Muscle of back (tissue), 11 donors: ENCODE measurements around the gene CABP4. TPM values are rescaled to one million over a fixed set of nuclear protein-coding genes. Genes with fewer than 3 reads are reported as not detected.
A peak's percentile ranks its signal among the peaks of the same experiment; 100 is the strongest.

Experiments
- DNase-seq, 3 donors: peaks; one replicate each; pipeline versions ENCODE4 v3.0.0 to v3.0.0-alpha.2; 2013
- polyA plus RNA-seq, 10 donors: library from polyadenylated mRNA; unstranded; fragments of 120-200 nt; gene quantifications; one replicate each; pipeline ENCODE4 v1.2.1, GENCODE V29; 2013; ENCODE audit not compliant: insufficient read length in 10 of 10

The CABP4 gene
- polyA plus RNA-seq, 10 donors: 0.26 to 1.8 (median 0.94) TPM

DNA sequence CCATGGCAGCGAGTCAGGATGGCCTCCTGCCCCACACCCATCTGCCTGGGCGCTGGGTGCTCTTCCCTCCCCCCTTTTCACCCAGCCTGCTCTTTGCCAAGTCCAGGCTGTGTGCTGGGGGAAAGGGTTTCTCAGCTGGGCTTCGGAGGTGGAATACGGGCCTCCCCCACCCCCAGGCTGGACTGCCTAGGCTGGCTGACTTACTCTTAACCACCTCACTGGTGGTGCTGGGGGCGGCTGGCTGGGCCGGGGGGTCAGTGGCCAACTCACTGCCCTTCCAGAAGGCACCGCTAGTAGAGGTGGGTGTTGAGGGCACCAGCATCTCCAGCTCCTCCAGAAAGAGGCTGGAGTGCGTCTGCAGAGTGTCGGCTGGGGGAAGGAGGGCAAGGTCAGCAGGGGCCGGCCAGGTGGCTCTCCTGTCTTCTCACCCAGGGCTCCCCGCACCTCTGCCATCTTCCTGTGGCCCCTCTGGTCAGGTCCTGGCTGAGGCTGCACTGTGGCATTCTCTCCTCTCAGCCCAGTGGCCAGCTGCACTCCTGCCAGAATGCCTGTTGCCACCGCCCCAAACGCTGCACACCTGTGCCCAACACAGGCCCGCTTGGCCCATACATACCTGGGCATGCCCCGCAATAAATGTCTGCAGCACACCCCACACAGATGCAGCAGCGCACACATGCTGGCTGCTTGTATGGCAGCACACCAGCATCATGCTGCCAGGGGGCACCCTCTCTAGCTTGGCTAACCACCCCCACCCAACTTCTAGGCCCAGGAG lies 40.3 kb downstream of the CABP4 start:
- DNase-seq: no peak

DNA sequence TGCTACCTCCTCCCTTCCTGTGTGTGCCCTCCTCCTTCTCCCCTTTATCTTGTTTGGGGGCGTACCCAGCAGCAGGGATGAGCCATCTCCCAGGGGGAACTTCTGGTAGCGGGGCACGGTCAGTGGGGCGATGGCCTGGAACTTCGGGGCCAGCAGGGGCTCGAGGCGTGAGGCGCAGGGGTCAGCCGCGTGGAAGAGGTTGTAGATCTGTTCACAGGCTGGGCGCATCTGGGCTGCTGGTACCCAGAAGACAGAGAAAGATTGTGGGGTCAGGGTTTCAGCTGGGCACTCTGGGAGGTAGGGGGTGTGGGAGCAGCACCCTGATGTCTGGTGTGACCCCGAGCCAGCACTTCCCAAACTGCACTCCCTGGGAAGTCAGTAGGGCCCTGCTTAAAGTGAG lies 41.0 kb downstream of the CABP4 start:
- no peak for DNase-seq

DNA sequence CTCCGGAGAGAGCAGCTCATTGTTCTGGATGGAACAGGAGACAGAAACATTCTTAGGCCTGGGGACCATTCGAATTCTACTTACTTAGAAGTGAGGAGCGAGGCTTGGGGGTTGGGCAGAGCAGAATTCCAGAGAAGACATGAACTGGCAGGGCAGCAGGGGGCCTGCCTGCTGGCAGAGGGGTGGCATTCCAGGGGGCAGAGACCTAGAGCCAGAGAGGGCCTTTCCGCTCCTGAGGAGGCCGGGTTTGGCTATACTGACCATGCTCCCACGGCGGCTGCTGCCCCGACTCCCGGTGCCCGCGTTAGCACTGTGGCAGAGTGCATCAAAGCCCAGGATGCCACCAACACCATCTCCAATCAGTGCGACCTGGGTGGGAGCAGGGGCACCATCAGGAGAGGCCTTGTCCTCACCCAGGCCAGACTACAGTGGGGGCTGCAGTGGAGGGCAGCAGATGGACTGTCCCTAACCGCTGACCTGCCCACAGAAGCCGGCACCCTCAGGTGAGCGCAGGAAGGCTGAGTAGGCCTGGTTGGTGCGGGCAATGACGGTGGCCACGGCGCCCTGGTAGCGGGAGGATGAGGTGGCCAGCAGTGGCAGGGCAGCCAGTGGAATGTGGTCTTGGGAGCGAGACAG lies 42.6 kb downstream of the CABP4 start:
- no peak for DNase-seq

DNA sequence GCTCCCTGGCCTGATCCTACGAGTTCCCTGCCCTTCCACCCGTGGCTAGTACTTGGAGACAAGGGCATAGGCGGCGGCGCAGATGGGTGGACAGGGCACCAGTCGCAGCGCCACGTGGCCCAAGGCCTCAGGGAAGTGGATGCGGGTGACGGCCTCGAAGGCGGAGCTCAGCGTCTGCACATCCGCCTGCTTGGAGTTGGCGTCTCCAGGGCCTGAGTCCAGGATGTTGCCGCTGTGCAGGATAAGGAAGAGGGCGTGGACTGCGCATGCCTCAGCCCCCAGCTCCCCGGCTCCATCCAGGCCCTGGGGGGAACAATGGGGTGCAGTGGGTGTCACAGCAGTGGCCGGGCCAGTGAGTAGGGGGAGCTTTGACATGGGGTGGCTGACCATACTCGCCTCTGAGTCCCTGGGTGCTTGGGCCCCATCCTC lies 43.4 kb downstream of the CABP4 start:
- no peak for DNase-seq

DNA sequence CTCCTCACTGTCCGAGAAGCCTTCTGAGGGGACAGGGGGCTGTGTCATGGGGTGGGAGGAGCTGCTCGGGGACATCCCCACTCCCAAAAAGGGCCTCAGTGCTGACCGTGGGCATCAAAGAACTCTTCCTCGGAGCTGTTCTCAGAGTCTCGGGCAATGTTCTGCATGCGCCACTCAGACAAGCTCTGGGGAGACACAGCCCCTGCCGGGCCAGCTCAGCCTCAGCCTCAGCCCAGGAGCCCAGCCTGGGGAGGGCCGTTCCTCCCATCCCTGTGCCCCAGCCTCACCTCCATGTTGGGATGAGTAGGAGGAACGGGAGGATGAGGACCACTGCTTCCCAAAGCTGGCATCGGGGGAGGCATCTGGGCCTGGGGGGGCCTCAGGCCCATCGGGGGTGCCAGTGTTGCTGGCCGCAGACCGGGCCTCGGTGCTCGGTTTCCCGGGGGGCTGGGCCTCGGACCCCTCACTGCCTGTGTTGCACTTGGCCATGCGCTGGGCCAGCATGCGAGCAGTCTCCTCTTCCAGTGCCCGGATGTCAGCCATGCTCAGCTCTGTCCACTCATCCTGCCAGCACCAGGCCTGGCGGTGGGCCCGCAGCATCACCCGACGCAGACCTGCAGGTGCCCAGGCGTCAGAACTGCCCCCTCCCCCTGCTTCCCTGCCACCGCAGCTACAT lies 44.8 kb downstream of the CABP4 start:
- no peak for DNase-seq

DNA sequence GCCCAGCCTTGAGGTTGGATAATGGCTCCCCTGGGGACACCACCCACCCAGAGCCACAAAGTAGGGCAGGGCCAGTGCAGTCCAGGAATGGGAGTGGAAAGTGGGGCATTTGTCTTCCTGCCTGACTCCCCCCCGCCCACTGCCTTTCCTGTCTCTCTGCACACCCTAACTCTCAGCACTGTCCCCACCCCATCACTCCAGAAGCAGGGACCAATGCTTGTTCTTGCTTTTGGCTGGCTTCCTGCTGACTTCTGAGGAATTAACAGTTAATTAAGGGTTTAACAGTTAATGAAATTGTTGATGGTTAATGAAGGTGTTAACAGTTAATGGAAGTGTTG lies 45.3 kb downstream of the CABP4 start:
- DNase-seq: no peak

DNA sequence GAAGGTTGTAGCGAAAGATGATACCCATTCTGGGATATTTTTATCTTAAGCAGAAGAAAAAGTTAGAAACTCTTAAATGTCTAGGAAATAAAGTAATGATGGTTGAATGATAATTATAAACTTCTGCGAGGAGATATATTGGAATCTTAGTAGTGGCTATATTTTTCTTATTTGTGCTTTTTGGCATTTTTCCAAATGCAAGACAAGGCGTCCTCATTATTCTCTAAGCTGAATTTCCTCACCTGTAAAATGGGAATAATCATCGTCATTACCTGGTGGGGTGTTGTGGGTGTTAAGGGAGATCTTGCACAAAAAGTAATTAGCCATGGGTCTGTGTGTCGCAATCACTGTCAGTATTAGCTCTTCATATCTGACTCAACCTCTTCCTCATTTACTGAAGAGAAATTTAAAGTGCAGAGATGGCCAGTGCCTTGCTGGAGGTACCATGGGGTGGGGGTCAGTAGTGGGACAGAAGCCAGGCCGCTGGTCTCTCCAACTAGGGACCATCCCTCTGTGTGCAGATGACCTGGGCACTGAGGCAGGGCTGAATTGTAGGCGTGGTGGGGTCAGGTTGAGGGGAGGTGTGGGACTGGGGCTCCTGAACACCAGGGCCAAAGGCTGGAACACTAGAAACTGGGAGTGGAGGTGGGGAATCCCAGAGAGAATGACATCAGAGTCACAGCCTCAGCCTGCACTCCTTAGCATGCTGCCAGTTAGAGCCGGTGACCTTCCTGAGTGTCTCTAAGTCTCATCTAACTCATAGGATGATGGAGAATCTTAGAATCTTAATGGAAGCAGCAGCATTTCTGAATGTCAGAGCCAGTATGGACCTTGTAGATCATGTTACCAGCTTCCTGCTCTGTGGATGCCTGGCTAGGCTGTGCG lies 45.9 kb downstream of the CABP4 start:
- no peak for DNase-seq

DNA sequence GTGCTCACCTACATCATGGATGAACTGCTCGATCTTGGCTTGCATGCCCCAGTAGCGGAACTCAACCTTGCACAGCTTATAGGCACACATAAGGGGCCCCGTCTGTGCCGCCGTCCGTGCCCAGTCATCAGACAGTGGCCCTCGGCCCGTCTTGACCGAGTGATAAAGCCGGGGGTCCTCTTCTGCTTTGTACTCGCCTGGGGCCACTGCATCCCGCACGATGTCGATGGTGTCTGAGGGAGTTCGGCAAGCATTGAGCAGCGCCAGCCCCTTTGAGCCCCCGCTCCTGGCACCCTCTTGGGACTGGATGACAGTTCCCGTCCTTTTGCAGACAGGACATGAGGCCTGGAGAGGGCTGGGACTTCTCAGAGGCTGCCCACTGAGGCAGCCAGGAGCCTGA lies 46.7 kb downstream of the CABP4 start:
- DNase-seq: no peak

DNA sequence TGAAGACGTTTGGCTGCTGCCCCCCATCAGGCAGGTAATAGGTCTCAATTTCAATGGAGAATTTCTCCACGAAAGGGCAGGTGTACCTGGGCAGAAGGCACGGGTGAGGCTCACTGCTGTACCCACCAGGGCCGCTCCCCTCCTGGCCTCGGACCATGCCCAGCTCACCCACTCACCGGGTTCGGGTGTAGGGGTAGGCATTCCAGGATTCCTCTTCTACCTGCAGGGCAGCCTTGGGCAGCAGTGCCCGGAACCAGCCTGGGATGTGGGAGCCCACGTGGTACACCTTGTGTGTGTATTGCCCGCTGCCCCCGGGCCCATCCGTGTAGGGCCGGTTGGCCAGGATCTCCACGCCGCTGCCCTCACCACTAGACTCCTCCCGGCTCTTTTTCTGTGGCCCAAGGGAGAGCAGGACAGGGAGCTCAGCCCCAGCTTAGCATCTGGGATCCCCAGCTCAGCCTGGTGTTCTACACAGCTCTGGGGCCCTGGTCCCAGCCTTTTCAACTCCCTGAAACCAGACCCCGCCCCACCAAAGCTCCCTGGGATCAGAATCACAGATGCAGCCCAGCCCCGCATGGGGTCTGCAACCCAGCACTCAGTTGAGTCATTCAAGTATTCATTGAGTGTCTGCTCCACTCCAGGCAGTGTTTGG lies 47.3 kb downstream of the CABP4 start:
- DNase-seq: no peak

DNA sequence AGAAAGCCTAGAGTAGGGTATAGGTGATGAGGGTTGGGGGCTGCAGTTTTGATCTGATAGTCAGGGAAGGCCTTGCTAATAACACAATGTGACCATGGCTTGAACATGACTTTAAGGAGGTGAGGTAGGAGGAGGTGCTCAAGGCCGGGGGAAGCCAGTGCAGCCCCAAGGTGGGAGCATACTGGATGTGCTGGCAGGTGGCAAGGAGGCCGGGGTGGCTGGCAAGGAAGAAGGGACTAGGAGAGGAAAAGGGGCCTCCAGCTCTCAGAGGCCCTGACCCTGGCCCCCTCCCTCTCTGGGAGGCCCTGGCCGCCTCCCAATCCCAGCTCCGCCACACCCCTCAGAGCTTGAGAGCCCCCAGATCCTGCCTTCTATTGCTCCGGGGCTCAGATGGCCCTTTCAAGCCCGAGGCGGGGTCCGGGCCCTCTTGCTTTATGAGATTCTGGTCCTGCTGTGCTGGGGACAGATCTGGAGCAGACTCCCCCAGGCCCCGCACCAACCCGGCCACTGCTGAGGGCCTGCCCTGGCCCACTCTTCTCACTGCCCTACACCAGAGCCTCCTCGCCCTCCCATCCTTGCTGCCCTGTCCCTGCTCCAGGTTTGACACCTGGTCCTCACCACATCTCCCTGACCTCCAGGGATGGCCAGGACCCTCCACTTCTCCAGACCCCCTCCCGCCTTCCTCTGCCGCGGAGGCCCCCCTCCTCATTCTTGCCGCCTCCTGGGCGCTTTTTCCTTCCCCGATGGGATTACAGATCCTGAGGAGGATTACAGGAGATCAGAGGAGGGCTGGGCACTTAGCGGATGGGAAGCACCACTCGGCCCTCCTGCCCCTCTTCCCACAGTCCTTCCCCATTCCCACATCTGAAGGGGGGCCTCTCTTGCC lies 48.2 kb downstream of the CABP4 start:
- no peak for DNase-seq

DNA sequence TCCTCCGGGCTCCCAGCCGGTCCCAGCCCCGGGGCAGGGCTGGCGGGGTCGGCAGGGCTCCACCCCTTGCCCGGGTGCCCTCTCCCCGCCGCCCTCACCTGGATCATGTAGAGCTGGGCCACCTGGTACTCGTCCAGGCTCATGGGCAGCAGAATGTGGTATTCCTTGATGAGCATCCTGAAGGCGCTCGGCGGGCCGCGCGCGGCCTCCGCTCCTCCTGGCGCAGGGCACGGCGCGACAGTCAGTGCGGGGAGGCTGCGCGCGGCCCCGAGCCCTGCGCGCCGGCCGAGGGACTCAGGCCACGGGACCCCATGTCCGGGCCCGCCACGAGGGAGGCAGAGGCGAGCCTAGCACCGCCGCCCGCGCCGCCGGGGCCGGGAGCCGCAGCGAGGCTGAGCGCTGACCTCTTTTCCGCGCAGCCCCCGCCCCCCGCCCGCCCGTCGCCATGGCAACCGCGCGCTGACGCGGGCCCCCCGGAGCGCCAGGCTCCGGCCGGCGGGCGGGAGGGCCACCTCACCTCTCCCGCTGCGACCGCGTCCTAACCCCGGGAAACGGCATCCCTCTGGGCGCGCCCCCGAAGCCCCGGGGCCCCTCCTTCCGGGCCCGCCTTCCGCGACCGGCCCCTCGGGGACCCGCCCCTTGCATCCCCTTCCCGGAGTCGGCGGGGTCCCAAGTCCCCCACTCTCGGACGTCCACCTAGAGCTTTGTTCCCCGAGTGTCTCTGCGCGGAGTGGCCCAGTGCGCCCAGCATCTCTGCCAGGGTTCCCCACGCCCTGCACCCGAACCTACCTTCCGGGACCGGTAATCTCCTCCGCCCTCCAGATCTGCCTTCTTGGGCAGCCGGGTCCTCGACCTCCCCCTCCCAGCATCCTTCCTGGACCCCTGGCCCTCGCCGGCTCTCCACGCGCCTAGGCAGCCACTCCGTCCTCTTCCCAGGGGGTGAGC lies 49.1 kb downstream of the CABP4 start:
- peak in 2 of 3 donors; percentile 27 to 54 for DNase-seq

DNA sequence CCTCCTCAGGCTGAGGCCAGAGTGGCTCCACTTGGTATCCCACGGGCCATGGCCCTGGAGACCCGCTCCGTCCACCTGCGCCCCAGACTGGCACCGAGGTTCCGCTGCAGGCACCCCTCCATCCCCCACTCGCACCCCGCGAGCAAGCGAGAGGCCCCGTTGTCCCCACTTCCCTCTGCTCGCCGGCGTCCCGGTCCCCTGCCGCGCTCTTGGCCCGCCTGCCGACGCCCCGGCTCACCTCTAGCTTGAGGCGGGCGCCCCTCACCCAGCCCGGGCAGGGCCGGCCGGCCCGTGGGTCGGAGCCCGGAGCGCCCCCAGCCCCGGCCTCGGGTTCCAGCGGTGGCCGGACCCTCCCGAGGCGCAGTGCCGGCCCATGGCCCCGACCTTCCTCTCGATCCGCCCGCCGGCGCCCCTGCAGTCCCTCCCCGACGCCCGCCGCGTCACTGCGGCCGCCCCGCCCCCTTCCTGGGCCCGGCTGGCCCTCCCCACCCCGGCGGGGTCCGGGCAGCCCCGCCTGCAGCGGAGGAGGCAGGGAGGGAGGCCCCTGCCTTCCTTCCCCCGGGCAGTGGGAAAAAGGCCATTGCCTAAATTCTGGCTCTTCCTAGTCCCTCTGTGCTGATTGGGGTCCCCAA lies 49.9 kb downstream of the CABP4 start, which contains the start of gene PITPNM1:
PITPNM1 (minus strand) TSS at position 414 of the 632 bp plus-strand sequence. CDS start 1,183 bp downstream, outside the sequence.
- peak; percentile 42 to 84 (median 75) for DNase-seq

DNA sequence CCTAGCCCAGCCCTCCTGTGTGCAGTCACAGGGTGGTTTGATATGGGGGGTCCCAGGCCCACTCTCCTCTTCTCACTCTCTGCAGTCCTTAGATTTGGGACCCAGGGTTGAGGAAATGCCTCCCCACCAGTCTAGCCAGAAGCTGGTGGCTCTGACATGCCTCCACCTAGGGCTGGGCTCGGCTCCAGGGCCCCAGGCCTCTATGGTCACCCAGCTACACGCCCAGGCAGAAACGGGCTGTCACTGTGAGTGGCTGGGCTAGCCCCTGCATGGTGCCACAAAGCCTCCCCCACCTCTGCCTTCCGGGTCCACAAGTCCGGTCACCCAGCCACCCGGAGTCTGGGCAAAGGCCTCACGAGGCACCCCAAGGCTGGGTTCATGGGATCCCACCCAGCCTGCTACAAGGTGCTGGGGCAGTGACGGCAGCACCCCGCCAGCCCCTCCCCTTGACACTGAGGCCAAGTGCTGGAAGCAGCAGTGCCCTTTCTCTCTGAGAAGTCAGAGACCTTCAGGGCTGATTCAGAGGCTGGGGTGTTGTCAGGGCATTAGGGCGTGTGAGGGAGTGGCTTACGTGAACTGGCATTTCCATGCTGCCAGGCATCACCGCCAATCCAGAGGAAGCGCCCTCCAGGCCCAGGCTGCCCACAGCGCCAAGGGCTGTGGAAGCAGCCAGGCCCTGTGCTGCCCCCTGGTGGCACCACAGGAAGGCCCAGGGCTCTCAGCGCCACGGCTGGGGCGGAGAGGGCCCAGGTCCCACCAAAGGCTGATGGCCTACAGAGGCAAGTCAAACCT lies 50.6 kb downstream of the CABP4 start:
- DNase-seq: peak; percentile 72 to 92 (median 88)

DNA sequence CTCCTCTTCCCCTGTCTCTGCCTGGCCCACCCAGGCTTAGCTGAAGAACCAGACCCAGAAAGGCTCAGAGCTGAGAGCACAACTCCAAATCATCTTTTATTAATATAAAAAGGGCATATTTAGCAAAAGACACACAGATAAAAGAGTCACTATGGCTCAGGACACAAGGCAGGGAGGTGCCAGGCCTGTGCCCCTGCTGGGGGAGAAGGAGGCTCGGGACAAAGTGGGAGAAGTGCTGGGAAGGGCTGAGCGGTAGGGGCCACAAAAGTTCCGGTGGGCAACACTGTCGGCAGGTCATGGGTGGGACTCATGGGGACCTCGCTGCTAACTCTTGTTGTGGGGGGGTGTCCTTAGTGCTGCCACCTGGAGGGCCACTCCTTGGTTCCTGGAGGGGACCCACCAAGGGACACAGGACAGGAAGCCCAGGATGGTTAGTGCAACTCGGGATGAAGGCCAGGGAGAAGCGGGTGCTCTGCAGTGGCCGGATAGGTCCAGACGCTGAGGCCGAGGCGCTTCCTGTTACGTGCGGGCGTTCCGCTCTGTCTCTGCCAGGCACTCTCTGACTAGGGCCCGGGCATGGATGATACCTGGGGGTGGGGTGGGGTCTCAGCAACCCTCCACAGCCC lies 51.4 kb downstream of the CABP4 start:
- DNase-seq: no peak

DNA sequence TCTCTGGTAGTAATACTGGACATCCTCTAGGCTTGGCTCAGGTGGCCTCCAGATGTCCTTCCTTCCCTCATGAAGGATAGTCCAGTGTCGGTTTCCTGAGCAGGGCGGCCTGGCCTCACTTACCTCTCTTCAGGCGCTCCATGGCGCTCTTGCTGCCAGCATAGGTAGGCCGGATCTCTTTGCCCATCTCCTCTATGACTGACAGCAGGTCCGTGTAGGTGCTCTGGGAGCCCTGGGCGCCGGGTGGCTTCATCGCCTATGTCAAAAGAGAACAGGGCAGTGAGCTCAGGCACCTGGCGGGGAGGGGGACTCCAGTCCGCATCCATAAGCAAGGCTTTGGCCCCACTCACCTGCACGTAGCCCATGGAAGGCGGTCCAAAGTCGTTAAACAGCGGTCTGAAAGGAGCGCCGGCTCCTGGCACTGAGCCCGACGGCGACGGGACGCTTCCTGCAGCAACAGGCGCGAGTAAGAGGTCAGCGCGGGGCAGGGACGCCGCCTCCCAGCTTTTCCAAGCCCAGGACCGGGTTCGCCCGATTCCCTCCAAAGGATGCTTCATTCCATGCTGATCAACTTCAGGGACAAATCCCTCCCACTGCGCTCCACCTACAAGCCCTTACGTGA lies 52.2 kb downstream of the CABP4 start:
- DNase-seq: peak in 2 of 3 donors; percentile 24 to 33

DNA sequence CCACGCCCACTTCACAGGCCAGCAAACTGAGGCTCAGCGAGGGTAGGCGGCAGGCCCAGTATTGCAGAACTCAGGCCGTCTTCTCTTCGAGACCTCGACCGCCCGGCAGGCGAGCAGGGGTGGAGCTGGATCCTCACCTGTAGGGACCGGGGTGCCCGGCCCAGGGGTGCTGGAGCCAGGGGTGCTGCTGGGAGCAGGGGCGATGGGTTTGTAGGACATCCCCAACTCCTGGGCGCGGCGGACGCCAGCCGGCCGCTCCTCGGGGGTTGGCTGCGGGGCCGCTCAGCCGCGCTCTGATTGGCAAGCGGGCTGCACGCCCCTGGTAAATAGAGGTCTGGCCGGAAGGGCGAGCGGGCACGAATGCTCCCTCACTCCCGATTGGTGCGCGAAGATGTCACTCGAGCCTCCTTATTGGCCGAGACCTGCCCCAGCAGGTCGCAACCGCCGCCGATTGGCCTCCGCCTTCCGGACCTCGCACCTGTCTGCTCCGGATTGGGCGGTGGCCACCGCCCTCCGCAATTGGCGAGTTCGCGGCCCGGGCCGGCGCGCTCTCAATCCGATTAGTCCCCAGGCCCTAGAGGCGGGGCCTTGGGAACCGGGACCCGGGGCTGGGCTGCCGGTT lies 52.8 kb downstream of the CABP4 start, which contains the start of gene CDK2AP2:
CDK2AP2 (minus strand) TSS at position 299 of the 622 bp plus-strand sequence; CDS start at position 219, 80 bp downstream.
- DNase-seq: peak; percentile 96 to 99 (median 98)
